ENCODE measurements around the gene YY1AP1. TPM values are rescaled to one million over a fixed set of nuclear protein-coding genes. Genes with fewer than 3 reads are reported as not detected.
A peak's percentile ranks its signal among the peaks of the same experiment; 100 is the strongest.

The YY1AP1 gene
- total RNA-seq, 1 experiment from 2014 or later, result 57.5 TPM

DNA sequence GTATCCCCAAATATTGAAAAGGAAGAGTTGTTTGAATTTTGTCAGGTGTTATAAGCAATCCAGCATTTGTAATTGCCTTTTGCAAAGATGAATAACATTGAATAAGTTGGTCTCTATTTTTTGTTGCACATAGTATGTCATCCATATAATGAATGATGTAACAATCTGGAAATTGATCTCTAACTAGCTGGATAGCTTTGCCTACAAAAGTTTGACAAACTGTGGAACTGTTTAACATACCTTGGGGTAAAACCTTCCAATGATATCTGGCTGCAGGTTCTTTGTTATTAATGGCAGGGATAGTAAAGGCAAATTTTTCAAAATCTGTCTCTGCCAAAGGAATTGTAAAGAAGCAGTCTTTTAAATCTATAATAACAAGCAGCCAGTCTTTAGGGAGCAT is 8.0 kb upstream of the YY1AP1 start:
- Histone ChIP-seq H3K18ac (ENCODE audit: insufficient read length, low read depth, low read length) (no peak overlapping the region), H3K9ac (ENCODE audit: extremely low read depth, insufficient read length, low read length) (no peak overlapping the region), H2BK12ac (ENCODE audit: insufficient read length, low read depth, low read length) (no peak overlapping the region), H3K4me2 (ENCODE audit: insufficient read depth, insufficient read length, low read length) (no peak overlapping the region), H3K56ac (ENCODE audit: insufficient read length, low read depth, low read length) (no peak overlapping the region), H2AK5ac (ENCODE audit: insufficient read length, low read length) (no peak overlapping the region), H2AFZ (ENCODE audit: low read length) (no peak overlapping the region), H2BK120ac (ENCODE audit: low read depth, low read length, poor library complexity, severe bottlenecking) (no peak overlapping the region), H3K4me1 (ENCODE audit: insufficient read depth, low read length) (0 out of 2 replicates have a peak, but pooled peaks cover 3% of the 10 kb centered on the region), H3K27ac (ENCODE audit: insufficient read length, low read depth, low read length) (no peak overlapping the region), H3K9me3 (ENCODE audit: control insufficient read depth, low read depth, low read length) (no peaks in the 10 kb centered on the region), H4K8ac (replicated peaks; ENCODE audit: insufficient read length, low read depth, low read length) (no peak overlapping the region), H2BK20ac (ENCODE audit: low read depth, low read length, poor library complexity, severe bottlenecking) (no peak overlapping the region), H4K91ac (ENCODE audit: insufficient read length, low read depth, low read length) (no peak overlapping the region), H2BK5ac (ENCODE audit: insufficient read length, low read length) (no peak overlapping the region), H3K79me1 (ENCODE audit: insufficient read depth, low read depth, low read length, poor library complexity, severe bottlenecking) (peaks cover 6% of the 10 kb centered on the region), H3K14ac (ENCODE audit: insufficient read depth, low read length) (no peak overlapping the region), H3K23ac (ENCODE audit: insufficient read length, low read depth, low read length) (no peak overlapping the region), H4K20me1 (ENCODE audit: control insufficient read depth, insufficient read depth, insufficient read length) (no peaks in the 10 kb centered on the region), H3K27me3 (ENCODE audit: insufficient read depth, low read length) (no peaks in the 10 kb centered on the region), H3K4ac (ENCODE audit: low read depth, low read length) (no peak overlapping the region), H3K79me2 (ENCODE audit: insufficient read depth, low read length) (peaks cover 23% of the 10 kb centered on the region; the same call in 1 of the 2 replicates), H4K5ac (ENCODE audit: insufficient read length, low read depth, low read length) (no peak overlapping the region), H2BK15ac (ENCODE audit: low read depth, low read length) (no peak overlapping the region), H3T11ph (ENCODE audit: low read length) (no peak overlapping the region), H3K23me2 (ENCODE audit: insufficient read length, low read depth, low read length, poor library complexity, severe bottlenecking) (no peaks in the 10 kb centered on the region)
- Mint-ChIP-seq H3K4me1 (peaks cover 35 to 41% of the 10 kb centered on the region in 2 experiments), H3K27ac (peak overlapping the region in 1 of 3 experiments; percentile 2; a peak in 1 of 7 replicates), H3K27me3 (ENCODE audit: low read depth) (no peaks in the 10 kb centered on the region), H3K36me3 (ENCODE audit: insufficient read depth in 1 of 3, low read depth in 3 of 3) (peaks cover 56 to 61% (median 59%) of the 10 kb centered on the region in 3 experiments), H3K4me3 (no peak overlapping the region), H3K9me3 (peaks cover 27 to 35% of the 10 kb centered on the region in 2 experiments)
- DNase-seq, result no peak
- TF ChIP-seq, protein P1, sequence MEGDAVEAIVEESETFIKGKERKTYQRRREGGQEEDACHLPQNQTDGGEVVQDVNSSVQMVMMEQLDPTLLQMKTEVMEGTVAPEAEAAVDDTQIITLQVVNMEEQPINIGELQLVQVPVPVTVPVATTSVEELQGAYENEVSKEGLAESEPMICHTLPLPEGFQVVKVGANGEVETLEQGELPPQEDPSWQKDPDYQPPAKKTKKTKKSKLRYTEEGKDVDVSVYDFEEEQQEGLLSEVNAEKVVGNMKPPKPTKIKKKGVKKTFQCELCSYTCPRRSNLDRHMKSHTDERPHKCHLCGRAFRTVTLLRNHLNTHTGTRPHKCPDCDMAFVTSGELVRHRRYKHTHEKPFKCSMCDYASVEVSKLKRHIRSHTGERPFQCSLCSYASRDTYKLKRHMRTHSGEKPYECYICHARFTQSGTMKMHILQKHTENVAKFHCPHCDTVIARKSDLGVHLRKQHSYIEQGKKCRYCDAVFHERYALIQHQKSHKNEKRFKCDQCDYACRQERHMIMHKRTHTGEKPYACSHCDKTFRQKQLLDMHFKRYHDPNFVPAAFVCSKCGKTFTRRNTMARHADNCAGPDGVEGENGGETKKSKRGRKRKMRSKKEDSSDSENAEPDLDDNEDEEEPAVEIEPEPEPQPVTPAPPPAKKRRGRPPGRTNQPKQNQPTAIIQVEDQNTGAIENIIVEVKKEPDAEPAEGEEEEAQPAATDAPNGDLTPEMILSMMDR (conservative IDR thresholded peaks at IDR 0.05), result no peak

All from H9 (cell line).